Nephron (organoid): ENCODE measurements around the gene CCDC38.

ENCODE experiments used
- H3K27ac Mint-ChIP-seq, 3 experiments: 2 replicates each; pipeline ENCODE4 v1.8.0; 2020; ENCODE audit warnings: mixed read lengths in 3 of 3, mild to moderate bottlenecking in 2 of 3, moderate library complexity in 1 of 3
- H3K27me3 Mint-ChIP-seq: 2 replicates; pipeline ENCODE4 v1.8.0; 2021; ENCODE audit warnings: low read depth, mild to moderate bottlenecking, moderate library complexity, mixed read lengths
- H3K36me3 Mint-ChIP-seq: 2 replicates; pipeline ENCODE4 v1.8.0; 2020; ENCODE audit warnings: low read depth, mixed read lengths
- H3K4me1 Mint-ChIP-seq: 2 replicates; pipeline ENCODE4 v1.8.0; 2020; ENCODE audit warnings: mixed read lengths
- H3K4me3 Mint-ChIP-seq, 3 experiments: 2 replicates each; pipeline ENCODE4 v1.8.0; 2020; ENCODE audit warnings: mild to moderate bottlenecking in 3 of 3, mixed read lengths in 3 of 3, moderate library complexity in 2 of 3
- H3K9me3 Mint-ChIP-seq: 2 replicates; pipeline ENCODE4 v1.8.0; 2020; ENCODE audit warnings: mixed read lengths
- CTCF ChIP-seq, 3 experiments: fragments of 200-600 bp; sonication (generic); IDR thresholded peaks; one replicate each; pipeline ENCODE4 v1.5.0; 2021; ENCODE audit warnings: antibody characterized with exemption in 3 of 3; ENCODE audit not compliant: unreplicated experiment in 3 of 3

The CCDC38 gene

GRCh38 chr12:95918194-95918993, 24.0 kb downstream of the CCDC38 start:
- Mint-ChIP-seq H3K36me3 (no peaks in the 10 kb centered on the region), H3K9me3 (peaks cover 4% of the 10 kb centered on the region), H3K27ac (no peak overlapping the region), H3K27me3 (peaks cover 8% of the 10 kb centered on the region), H3K4me1 (no peaks in the 10 kb centered on the region), H3K4me3 (no peak overlapping the region)
- TF ChIP-seq CTCF (IDR thresholded peaks at IDR 0.05; ENCODE audit: unreplicated experiment in 3 of 3), result peak; percentile 68 to 75 (median 70)

- H3K9me3 Mint-ChIP-seq, result peaks cover 8% of the 10 kb centered on the region
- no peak overlapping the region for H3K27ac Mint-ChIP-seq
- no peaks in the 10 kb centered on the region for H3K4me1 Mint-ChIP-seq
- no peak overlapping the region for H3K4me3 Mint-ChIP-seq
- TF ChIP-seq CTCF (IDR thresholded peaks at IDR 0.05; ENCODE audit: unreplicated experiment in 3 of 3), result no peak
- H3K36me3 Mint-ChIP-seq, result no peaks in the 10 kb centered on the region
- no peaks in the 10 kb centered on the region for H3K27me3 Mint-ChIP-seq
Observed at GRCh38 chr12:95909871-95910270, 32.5 kb downstream of the CCDC38 start.

GRCh38 chr12:95908573-95908972, 33.8 kb downstream of the CCDC38 start:
- Mint-ChIP-seq H3K9me3 (peaks cover 10% of the 10 kb centered on the region), H3K36me3 (no peaks in the 10 kb centered on the region), H3K4me3 (no peak overlapping the region), H3K4me1 (no peaks in the 10 kb centered on the region), H3K27ac (no peak overlapping the region), H3K27me3 (no peaks in the 10 kb centered on the region)
- TF ChIP-seq CTCF (IDR thresholded peaks at IDR 0.05; ENCODE audit: unreplicated experiment in 3 of 3), result no peak

GRCh38 chr12:95898081-95898480, 44.3 kb downstream of the CCDC38 start:
- no peaks in the 10 kb centered on the region for H3K9me3 Mint-ChIP-seq
- H3K27ac Mint-ChIP-seq, result no peak overlapping the region
- H3K4me3 Mint-ChIP-seq, result no peak overlapping the region
- no peaks in the 10 kb centered on the region for H3K27me3 Mint-ChIP-seq
- no peaks in the 10 kb centered on the region for H3K36me3 Mint-ChIP-seq
- H3K4me1 Mint-ChIP-seq, result no peaks in the 10 kb centered on the region
- no peak for TF ChIP-seq CTCF (IDR thresholded peaks at IDR 0.05; ENCODE audit: unreplicated experiment in 3 of 3)

- no peak for TF ChIP-seq CTCF (IDR thresholded peaks at IDR 0.05; ENCODE audit: unreplicated experiment in 3 of 3)
- Mint-ChIP-seq H3K36me3 (no peaks in the 10 kb centered on the region), H3K27me3 (no peaks in the 10 kb centered on the region), H3K9me3 (no peaks in the 10 kb centered on the region), H3K4me3 (no peak overlapping the region), H3K27ac (no peak overlapping the region), H3K4me1 (no peaks in the 10 kb centered on the region)
Observed at GRCh38 chr12:95896846-95897245, 45.6 kb downstream of the CCDC38 start.

GRCh38 chr12:95890958-95891357, 51.5 kb downstream of the CCDC38 start:
- no peak for TF ChIP-seq CTCF (IDR thresholded peaks at IDR 0.05; ENCODE audit: unreplicated experiment in 3 of 3)
- H3K36me3 Mint-ChIP-seq, result no peaks in the 10 kb centered on the region
- H3K9me3 Mint-ChIP-seq, result no peaks in the 10 kb centered on the region
- no peak overlapping the region for H3K4me3 Mint-ChIP-seq
- no peak overlapping the region for H3K27ac Mint-ChIP-seq
- H3K27me3 Mint-ChIP-seq, result no peaks in the 10 kb centered on the region
- H3K4me1 Mint-ChIP-seq, result no peaks in the 10 kb centered on the region
